Tibial nerve (tissue), 4 donors: Measurements from ENCODE around the gene CCR4.
"Not testable (repeated sequence)": the region's sequence is repeated elsewhere in the genome, so short reads cannot be mapped to it uniquely, and the experiment has no call there.

Experiments
- CTCF ChIP-seq, 5 experiments: fragments of 200-600 bp in 3 of 5; fragments of 450-650 bp in 2 of 5; sonication (generic) in 3 of 5; IDR thresholded peaks; one replicate each; pipeline ENCODE4 v1.5.1; 2016 to 2019; ENCODE audit warnings: antibody characterized with exemption in 5 of 5, mild to moderate bottlenecking in 3 of 5, moderate library complexity in 2 of 5
- EP300 ChIP-seq, 2 donors: sonication (generic); formaldehyde crosslinking; IDR thresholded peaks; one replicate each; pipeline ENCODE4 v1.6.1; 2017; ENCODE audit warnings: antibody characterized with exemption in 2 of 2, mild to moderate bottlenecking in 1 of 2
- POLR2A ChIP-seq, 2 donors: fragments of 450-650 bp; IDR thresholded peaks; one replicate each; pipeline ENCODE4 v1.6.1; 2017; ENCODE audit warnings: antibody characterized with exemption in 2 of 2, mild to moderate bottlenecking in 2 of 2, moderate library complexity in 2 of 2

GRCh38 chr3:32971291-32971690 is 19.8 kb downstream of the CCR4 start:
- TF ChIP-seq CTCF, POLR2A, EP300 (IDR thresholded peaks at IDR 0.05): not testable (repeated sequence)
